ENCODE measurements around the gene ADGRG3. TPM values are rescaled to one million over a fixed set of nuclear protein-coding genes. Genes with fewer than 3 reads are reported as not detected.
"Not testable (repeated sequence)": the region's sequence is repeated elsewhere in the genome, so short reads cannot be mapped to it uniquely, and the experiment has no call there.

Gene ADGRG3
- total and polyA plus RNA-seq, 10 of the 15 experiments (the other 5 are each of a cell fraction or from before 2014, with no cell fraction given), result 0.10 to 0.11 (median 0.10) TPM; not detected in 7

- no peaks in the 10 kb centered on the region for H3K4me1 ChIP-seq (ENCODE audit: control insufficient read depth, insufficient read depth, low read length)
- FAIRE-seq (no peak), ATAC-seq (no peak), DNase-seq (ENCODE audit: low read depth, low spot score) (no peak)
- 15% methylated on average over 4 of the region's 4 CpGs for WGBS (ENCODE audit: insufficient coverage, insufficient replicate concordance, low lambda C conversion rate, missing lambda C conversion rate)
- H3K27ac ChIP-seq (ENCODE audit: control insufficient read depth, insufficient read depth), result no peak overlapping the region
- H3K79me2 ChIP-seq (ENCODE audit: control insufficient read depth, insufficient read depth, low read length), result no peaks in the 10 kb centered on the region
- RAD21 ChIA-PET (ENCODE audit: unreplicated experiment), result no interaction called here
- SMC1A ChIA-PET (ENCODE audit: uncharacterized antibody, unreplicated experiment), result interaction anchor here (1.1 kb wide), 1 partner anchor 100 kb away, joined by 3 read pairs; no protein-coding TSS in a partner anchor
- H3K9ac ChIP-seq (ENCODE audit: control insufficient read depth, insufficient read depth, low read length), result no peak overlapping the region
- no peak overlapping the region for H2AFZ ChIP-seq (ENCODE audit: control insufficient read depth, low read depth, low read length)
- H3K27me3 ChIP-seq (replicated peaks in 1 of 2; ENCODE audit: control insufficient read depth in 2 of 2, insufficient read depth in 2 of 2, low read length in 1 of 2), result peaks cover 5 to 7% of the 10 kb centered on the region in 2 experiments
- BruUV-seq (replicated peaks), result no TSS peak
- no peak overlapping the region for H3K4me3 ChIP-seq
- in situ Hi-C loops (cut with MboI) (no loop called here), intact Hi-C loops (cut with micrococcal nuclease; ENCODE audit: unreplicated experiment) (no loop called here)
- H4K20me1 ChIP-seq (ENCODE audit: control insufficient read depth, insufficient read depth), result no peaks in the 10 kb centered on the region
- TF ChIP-seq BCL11A (IDR thresholded peaks at IDR 0.05; ENCODE audit: low read depth, low read length), result no peak
- no peak for TF ChIP-seq FOXK2 (IDR thresholded peaks at IDR 0.05)
- TF ChIP-seq RELB (IDR thresholded peaks at IDR 0.05; ENCODE audit: low read depth), result no peak
- no peak for TF ChIP-seq HCFC1 (IDR thresholded peaks at IDR 0.05; ENCODE audit: low read length)
- TF ChIP-seq BACH1 (IDR thresholded peaks at IDR 0.05; ENCODE audit: borderline replicate concordance), result no peak
- TF ChIP-seq PAX5 (IDR thresholded peaks at IDR 0.05; ENCODE audit: borderline replicate concordance, low read depth, low read length), result no peak
- POLR2A ChIA-PET, result no interaction called here
- no peak overlapping the region for H3K4me2 ChIP-seq (ENCODE audit: control insufficient read depth, insufficient read depth)
- H3K9me3 ChIP-seq (replicated peaks; ENCODE audit: control insufficient read depth, insufficient read depth, low read length), result no peaks in the 10 kb centered on the region
- CTCF ChIA-PET, result interaction anchor here (0.9 kb wide), 1 partner anchor 21 kb away, joined by 3 read pairs; no protein-coding TSS in a partner anchor
- H3K36me3 ChIP-seq (ENCODE audit: control insufficient read depth in 2 of 2, insufficient read depth in 2 of 2, low read length in 1 of 2), result no peaks in the 10 kb centered on the region
These were observed 2.1 kb downstream of the ADGRG3 start for GRCh38 chr16:57670196-57670595.

- H2AFZ ChIP-seq (ENCODE audit: control insufficient read depth, low read depth, low read length); H4K20me1 ChIP-seq (ENCODE audit: control insufficient read depth, insufficient read depth); H3K27ac ChIP-seq (ENCODE audit: control insufficient read depth, insufficient read depth); H3K9ac ChIP-seq (ENCODE audit: control insufficient read depth, insufficient read depth, low read length); POLR2A ChIA-PET; H3K36me3 ChIP-seq (ENCODE audit: control insufficient read depth in 2 of 2, insufficient read depth in 2 of 2, low read length in 1 of 2); ATAC-seq; H3K27me3 ChIP-seq (replicated peaks in 1 of 2; ENCODE audit: control insufficient read depth in 2 of 2, insufficient read depth in 2 of 2, low read length in 1 of 2); H3K79me2 ChIP-seq (ENCODE audit: control insufficient read depth, insufficient read depth, low read length); H3K4me3 ChIP-seq; DNase-seq (ENCODE audit: low read depth, low spot score); H3K9me3 ChIP-seq (replicated peaks; ENCODE audit: control insufficient read depth, insufficient read depth, low read length); intact Hi-C loops (cut with micrococcal nuclease; ENCODE audit: unreplicated experiment); in situ Hi-C loops (cut with MboI); FAIRE-seq; BruUV-seq (replicated peaks); H3K4me2 ChIP-seq (ENCODE audit: control insufficient read depth, insufficient read depth); H3K4me1 ChIP-seq (ENCODE audit: control insufficient read depth, insufficient read depth, low read length): not testable (repeated sequence)
- ChIA-PET CTCF (interaction anchor here (0.6 kb wide), 1 partner anchor 26 kb away, joined by 4 read pairs; no protein-coding TSS in a partner anchor), SMC1A (ENCODE audit: uncharacterized antibody, unreplicated experiment) (interaction anchor here (1.1 kb wide), 1 partner anchor 98 kb away, joined by 3 read pairs; no protein-coding TSS in a partner anchor), RAD21 (ENCODE audit: unreplicated experiment) (interaction anchor here (1.3 kb wide), 1 partner anchor 96 kb away, joined by 3 read pairs; no protein-coding TSS in a partner anchor)
- 36% methylated on average over 7 of the region's 7 CpGs for WGBS (ENCODE audit: insufficient coverage, insufficient replicate concordance, low lambda C conversion rate, missing lambda C conversion rate)
These were observed 3.3 kb downstream of the ADGRG3 start for GRCh38 chr16:57671451-57671850.
